Prostate gland (tissue), 2 donors: ENCODE results near the gene BEAN1. TPM values are rescaled to one million over a fixed set of nuclear protein-coding genes. Genes with fewer than 3 reads are reported as not detected.

ENCODE experiments used
- DNase-seq: peaks from one replicate; pipeline ENCODE4 v3.0.0-alpha.2; 2019; ENCODE audit warnings: low spot score
- H3K27ac ChIP-seq, 2 donors: fragments of 200-600 bp; sonication (generic); 2 replicates each; pipeline ENCODE4 v1.5.1; 2017 to 2019
- H3K27me3 ChIP-seq: fragments of 200-600 bp; sonication (generic); replicated peaks from 2 replicates; pipeline ENCODE4 v1.5.1; 2019; ENCODE audit not compliant: insufficient read depth
- H3K36me3 ChIP-seq, 2 donors: fragments of 200-600 bp; sonication (generic); 1 replicate in 1 of 2; 2 replicates in 1 of 2; pipeline versions ENCODE4 v1.5.1 to v1.8.1; 2017 to 2019
- H3K4me1 ChIP-seq: fragments of 200-600 bp; sonication (generic); replicated peaks from 2 replicates; pipeline ENCODE4 v1.5.1; 2019
- H3K4me3 ChIP-seq, 2 donors: fragments of 200-600 bp; sonication (generic); 2 replicates each; pipeline ENCODE4 v1.5.1; 2017 to 2019
- H3K9me3 ChIP-seq: fragments of 200-600 bp; sonication (generic); 2 replicates; pipeline ENCODE4 v1.5.1; 2017
- CTCF ChIP-seq, 4 experiments: fragments of 200-600 bp in 2 of 4; fragments of 450-650 bp in 2 of 4; sonication (generic) in 2 of 4; IDR thresholded peaks; 1 replicate in 3 of 4; 2 replicates in 1 of 4; pipeline ENCODE4 v1.5.1; 2016 to 2019; ENCODE audit warnings: antibody characterized with exemption in 4 of 4, mild to moderate bottlenecking in 2 of 4, moderate library complexity in 2 of 4
- POLR2A ChIP-seq: fragments of 450-650 bp; IDR thresholded peaks from one replicate; pipeline ENCODE4 v1.6.1; 2016; ENCODE audit warnings: antibody characterized with exemption, mild to moderate bottlenecking
- POLR2AphosphoS5 ChIP-seq: sonication (generic); formaldehyde crosslinking; IDR thresholded peaks from one replicate; pipeline ENCODE4 v1.6.1; 2017; ENCODE audit warnings: antibody characterized with exemption
- WGBS: methylation state at CpG from one replicate; pipeline ENCODE4 v1.1.5; 2018; 5-methylcytosine and 5-hydroxymethylcytosine counted together
- intact Hi-C: fragments of 100-400 bp; cut with DNase I; formaldehyde crosslinking; loops from one replicate; pipeline ENCODE4 v1.14.2; 2022
- total RNA-seq, 2 donors: library from RNA; depleted of rRNA; stranded (reverse); fragments of >200 nt; gene quantifications; one replicate each; pipeline ENCODE4 v1.1.0, GENCODE V29; 2016

BEAN1 gene
- total RNA-seq, 2 donors from 2014 or later = 0.14 to 0.51 TPM

DNA sequence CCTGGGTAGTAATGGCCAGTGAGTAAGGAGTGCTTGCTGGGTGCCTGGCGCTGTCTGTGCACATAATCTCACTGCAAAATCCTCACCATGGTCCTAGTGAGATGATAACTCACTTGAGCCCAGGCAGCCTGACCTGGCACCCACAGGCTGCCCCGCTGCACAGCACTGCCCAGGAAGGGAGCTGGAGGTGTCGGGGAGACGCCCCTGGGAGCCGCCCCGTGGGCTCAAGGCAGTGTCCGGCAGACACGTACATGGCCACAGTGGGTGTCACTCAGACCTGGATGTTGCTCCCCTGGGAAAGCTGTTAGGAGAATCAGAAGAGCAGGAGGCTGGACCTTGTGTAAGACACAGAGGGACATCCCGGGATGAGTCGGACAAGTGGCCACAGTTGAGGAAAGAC lies 44.2 kb downstream of the BEAN1 start:
- H3K4me1 ChIP-seq = no peaks in the 10 kb centered on the region
- no peak overlapping the region for H3K27ac ChIP-seq
- H3K4me3 ChIP-seq = no peak overlapping the region
- H3K36me3 ChIP-seq = no peaks in the 10 kb centered on the region
- WGBS = 96% methylated on average over 10 of the region's 10 CpGs
- no peak for DNase-seq
- H3K9me3 ChIP-seq = no peaks in the 10 kb centered on the region
- H3K27me3 ChIP-seq = no peaks in the 10 kb centered on the region
- intact Hi-C loops = no loop called here
- TF ChIP-seq CTCF (IDR thresholded peaks at IDR 0.05) (no peak), POLR2AphosphoS5 (no peak), POLR2A (no peak)

GRCh38 chr16:66471716-66472393 lies 44.8 kb downstream of the BEAN1 start:
- intact Hi-C loops = no loop called here
- no peak overlapping the region for H3K4me3 ChIP-seq
- TF ChIP-seq POLR2A = no peak
- no peak for TF ChIP-seq POLR2AphosphoS5
- no peak for TF ChIP-seq CTCF (IDR thresholded peaks at IDR 0.05)
- no peak for DNase-seq
- 92% methylated on average over 10 of the region's 10 CpGs for WGBS
- H3K4me1 ChIP-seq = no peaks in the 10 kb centered on the region
- H3K9me3 ChIP-seq = no peaks in the 10 kb centered on the region
- H3K27ac ChIP-seq = no peak overlapping the region
- no peaks in the 10 kb centered on the region for H3K36me3 ChIP-seq
- H3K27me3 ChIP-seq = no peaks in the 10 kb centered on the region

DNA sequence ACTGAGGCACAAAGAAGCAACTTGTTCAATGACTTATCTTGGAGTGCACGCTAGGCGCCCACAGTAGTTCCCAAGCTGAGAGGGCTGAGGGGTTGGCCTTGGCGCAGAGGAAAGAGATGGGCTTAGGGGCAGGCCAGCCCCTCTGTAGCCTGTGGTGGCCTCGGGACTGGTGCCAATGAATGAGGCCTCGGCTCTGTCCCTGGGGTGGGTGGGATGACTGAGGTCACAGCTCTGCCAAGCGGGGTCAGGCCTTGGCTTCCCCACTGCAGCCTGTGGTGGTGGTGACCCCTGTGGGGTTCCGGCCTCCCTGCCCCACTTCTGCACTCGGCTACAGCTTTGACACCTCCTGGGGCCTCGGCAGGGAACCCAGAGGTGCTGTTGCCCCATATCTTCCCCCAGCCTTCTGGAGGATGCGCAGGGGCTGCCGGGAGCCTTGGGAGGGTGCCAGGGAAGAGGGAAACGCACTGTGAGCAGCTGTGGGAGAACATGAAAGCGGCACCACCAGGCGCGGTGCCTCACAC lies 46.0 kb downstream of the BEAN1 start:
- no peaks in the 10 kb centered on the region for H3K4me1 ChIP-seq
- H3K27ac ChIP-seq = no peak overlapping the region
- no peak overlapping the region for H3K4me3 ChIP-seq
- TF ChIP-seq POLR2AphosphoS5 = no peak
- no peak for TF ChIP-seq CTCF (IDR thresholded peaks at IDR 0.05)
- no peak for TF ChIP-seq POLR2A
- H3K27me3 ChIP-seq = no peaks in the 10 kb centered on the region
- no peaks in the 10 kb centered on the region for H3K9me3 ChIP-seq
- WGBS = 87% methylated on average over 15 of the region's 15 CpGs
- DNase-seq = no peak
- intact Hi-C loops = no loop called here
- no peaks in the 10 kb centered on the region for H3K36me3 ChIP-seq

DNA sequence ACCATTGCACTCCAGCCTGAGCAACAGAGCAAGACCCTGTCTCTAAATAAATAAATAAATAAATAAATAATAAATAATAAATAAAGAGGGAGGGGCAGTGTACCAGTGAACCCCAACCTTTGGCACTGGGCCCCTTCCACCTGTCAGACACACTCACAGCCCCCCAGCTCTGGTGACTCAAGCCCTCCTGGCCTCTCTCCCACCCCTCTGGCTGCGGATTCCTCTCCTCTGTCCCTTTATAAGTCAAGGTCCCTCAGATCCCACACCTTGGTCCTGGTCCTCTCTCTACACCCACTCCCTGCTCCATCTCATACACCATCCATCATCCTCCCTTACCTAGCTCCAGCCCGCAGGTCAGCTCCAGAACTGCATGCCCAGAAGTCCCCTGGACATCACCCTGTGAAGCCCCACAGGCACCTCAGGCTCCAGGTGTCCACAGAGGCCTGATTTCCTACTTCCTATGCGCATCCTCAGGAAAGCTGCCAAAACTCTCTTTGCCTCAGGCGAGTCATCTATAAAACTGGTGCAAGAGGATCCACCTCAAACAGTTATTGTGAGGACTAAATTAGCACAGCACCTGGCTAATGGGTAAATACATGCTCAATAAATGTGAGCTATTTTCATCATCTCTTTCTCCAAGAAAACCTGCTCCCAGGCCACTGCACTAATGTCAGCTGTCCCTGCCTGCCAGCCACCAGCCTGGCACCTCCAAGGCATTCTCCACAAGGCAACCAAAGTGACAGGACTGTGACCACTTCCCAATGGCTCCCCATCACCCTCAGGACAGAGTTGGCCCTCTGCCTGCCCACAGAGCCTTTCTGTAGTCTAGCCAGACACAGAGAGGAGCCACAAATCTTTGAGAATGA lies 46.8 kb downstream of the BEAN1 start:
- Histone ChIP-seq H3K36me3 (no peaks in the 10 kb centered on the region), H3K4me1 (no peaks in the 10 kb centered on the region), H3K27me3 (no peaks in the 10 kb centered on the region), H3K27ac (no peak overlapping the region), H3K9me3 (no peaks in the 10 kb centered on the region), H3K4me3 (no peak overlapping the region)
- no peak for DNase-seq
- TF ChIP-seq CTCF (IDR thresholded peaks at IDR 0.05) = no peak
- TF ChIP-seq POLR2AphosphoS5 = no peak
- no peak for TF ChIP-seq POLR2A
- WGBS = 80% methylated on average over 4 of the region's 4 CpGs
- intact Hi-C loops = no loop called here
